HuH-7.5 (cell line): ENCODE results near the gene CLIC1.

Experiments
- DNase-seq: peaks from one replicate; pipeline ENCODE4 v3.0.0; 2011; ENCODE audit warnings: low spot score

CLIC1 gene

GRCh38 chr6:31768363-31769257 is 32.3 kb upstream of the CLIC1 start:
- DNase-seq, result no peak

GRCh38 chr6:31767096-31767645 is 30.8 kb upstream of the CLIC1 start:
- DNase-seq, result no peak

GRCh38 chr6:31765910-31766794 is 29.8 kb upstream of the CLIC1 start:
- DNase-seq, result no peak

- DNase-seq, result no peak
These were observed 29.2 kb upstream of the CLIC1 start for GRCh38 chr6:31765559-31765909.

- DNase-seq, result no peak
These were observed 27.9 kb upstream of the CLIC1 start for GRCh38 chr6:31764198-31764597.

GRCh38 chr6:31763619-31763940 is 27.2 kb upstream of the CLIC1 start:
- no peak for DNase-seq

- DNase-seq, result no peak
These were observed 26.7 kb upstream of the CLIC1 start for GRCh38 chr6:31762878-31763618.

- no peak for DNase-seq
These were observed 26.0 kb upstream of the CLIC1 start, which contains the start of gene SAPCD1 for GRCh38 chr6:31762356-31762755. Gene SAPCD1, plus strand, starts transcription at chr6:31762656. Its CDS starts 399 bp downstream, at chr6:31763055.

GRCh38 chr6:31761343-31761742 is 25.0 kb upstream of the CLIC1 start:
- DNase-seq, result no peak

GRCh38 chr6:31760790-31761189 is 24.5 kb upstream of the CLIC1 start:
- DNase-seq, result no peak

- DNase-seq, result no peak
These were observed 22.0 kb upstream of the CLIC1 start for GRCh38 chr6:31758281-31758680.

- DNase-seq, result no peak
These were observed 16.5 kb upstream of the CLIC1 start for GRCh38 chr6:31752739-31753319.

- no peak for DNase-seq
These were observed 14.2 kb upstream of the CLIC1 start for GRCh38 chr6:31750411-31751022.

- DNase-seq, result no peak
These were observed 13.1 kb upstream of the CLIC1 start for GRCh38 chr6:31749301-31750036.

GRCh38 chr6:31744422-31744821 is 8.1 kb upstream of the CLIC1 start:
- DNase-seq, result no peak

- DNase-seq, result no peak
These were observed 6.6 kb upstream of the CLIC1 start for GRCh38 chr6:31742894-31743293.

- DNase-seq, result no peak
These were observed 5.5 kb upstream of the CLIC1 start for GRCh38 chr6:31741815-31742214.

- no peak for DNase-seq
These were observed 4.3 kb upstream of the CLIC1 start for GRCh38 chr6:31740397-31741223.

- DNase-seq, result peak; percentile 85
These were observed 3.5 kb upstream of the CLIC1 start, which contains the start of gene MSH5 for GRCh38 chr6:31739639-31740396. Gene MSH5, plus strand, starts transcription at chr6:31740005. Its CDS starts 462 bp downstream, at chr6:31740467.
